Left ventricle myocardium superior (tissue), 1 donor: ENCODE results near the gene BIN1. TPM values are rescaled to one million over a fixed set of nuclear protein-coding genes. Genes with fewer than 3 reads are reported as not detected.

ENCODE experiments used
- ATAC-seq: fragments of 200-7000 bp; cut with Tn5 transposase; one replicate; pipeline ENCODE4 v1.9.1; 2020; ENCODE audit warnings: mild to moderate bottlenecking, moderate library complexity
- DNase-seq: peaks from one replicate; pipeline ENCODE4 v3.0.0-alpha.2; 2020
- intact Hi-C: fragments of 100-400 bp; cut with micrococcal nuclease; formaldehyde crosslinking; loops from one replicate; pipeline ENCODE4 v1.11.0; 2022
- long read RNA-seq: library from polyadenylated mRNA; unstranded; transcript quantifications from one replicate; pipeline ENCODE4 v2.0.0, GENCODE V29; 2021
- total RNA-seq: library from RNA; stranded (reverse); fragmentation: NEBNext Ultra II Directional; extraction: Animal tissue kit (Norgen Biotek cat#: 25700); gene quantifications from one replicate; pipeline ENCODE4 v1.2.1, GENCODE V29; 2021
- donor health status: DM: no; HTN: yes; CAD: no; lungs with severe emphysema.

BIN1 gene, protein sequence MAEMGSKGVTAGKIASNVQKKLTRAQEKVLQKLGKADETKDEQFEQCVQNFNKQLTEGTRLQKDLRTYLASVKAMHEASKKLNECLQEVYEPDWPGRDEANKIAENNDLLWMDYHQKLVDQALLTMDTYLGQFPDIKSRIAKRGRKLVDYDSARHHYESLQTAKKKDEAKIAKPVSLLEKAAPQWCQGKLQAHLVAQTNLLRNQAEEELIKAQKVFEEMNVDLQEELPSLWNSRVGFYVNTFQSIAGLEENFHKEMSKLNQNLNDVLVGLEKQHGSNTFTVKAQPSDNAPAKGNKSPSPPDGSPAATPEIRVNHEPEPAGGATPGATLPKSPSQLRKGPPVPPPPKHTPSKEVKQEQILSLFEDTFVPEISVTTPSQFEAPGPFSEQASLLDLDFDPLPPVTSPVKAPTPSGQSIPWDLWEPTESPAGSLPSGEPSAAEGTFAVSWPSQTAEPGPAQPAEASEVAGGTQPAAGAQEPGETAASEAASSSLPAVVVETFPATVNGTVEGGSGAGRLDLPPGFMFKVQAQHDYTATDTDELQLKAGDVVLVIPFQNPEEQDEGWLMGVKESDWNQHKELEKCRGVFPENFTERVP
- total RNA-seq: 15.0 TPM
- long read RNA-seq, transcript BIN1-204 (13 exons, 2,074 nt): minor isoform, 7 of 54 reads
- long read RNA-seq, transcript BIN1-211 (14 exons, 2,143 nt): major isoform, 27 of 54 reads
- long read RNA-seq, partial matches to known transcripts: 6 of 54 reads
- long read RNA-seq, other reads (novel, unspliced or antisense): 5 of 54 reads

DNA sequence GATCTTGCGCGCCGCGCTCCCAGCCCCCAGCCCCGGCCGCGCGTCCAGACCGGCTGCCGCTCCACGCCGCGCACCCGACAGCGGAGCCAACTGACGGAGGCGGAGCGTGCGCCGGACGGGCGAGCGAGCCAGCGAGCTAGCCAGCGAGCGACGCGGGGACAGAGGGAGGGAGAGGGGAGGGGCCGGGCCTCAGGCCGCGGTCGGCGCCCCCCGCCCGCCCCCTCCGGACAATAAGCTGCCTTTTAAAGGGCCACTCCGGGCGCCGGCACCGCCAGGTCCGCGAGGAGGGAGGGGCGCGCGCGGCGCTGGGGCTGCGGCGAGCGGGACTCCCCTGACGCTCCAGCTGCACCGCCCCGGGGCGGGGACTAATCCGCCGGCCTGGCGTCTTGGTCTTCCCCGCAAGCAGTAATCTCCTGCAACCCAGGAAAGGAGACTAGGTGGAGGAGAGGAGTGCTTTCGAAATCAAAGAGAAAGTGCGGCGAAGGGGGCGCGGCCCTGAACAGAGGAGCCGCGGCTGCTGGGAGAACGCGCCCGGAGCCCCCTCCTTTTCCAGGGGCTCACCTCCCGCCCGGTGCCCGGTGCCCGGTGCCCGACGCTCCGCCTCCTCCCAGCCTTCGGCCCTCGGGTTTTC, at the start of gene BIN1:
TSS of gene BIN1 (minus strand) at position 164 of the 631 bp plus-strand sequence. CDS start 211 bp downstream, outside the sequence.
- intact Hi-C loops: no loop called here
- DNase-seq: peak; percentile 94
- ATAC-seq: peak; percentile 93

- peak; percentile 93 for ATAC-seq
- intact Hi-C loops: no loop called here
- no peak for DNase-seq
Measured at GRCh38 chr2:127155947-127156346, 49.0 kb upstream of the BIN1 start.

- intact Hi-C loops: no loop called here
- no peak for DNase-seq
Measured at GRCh38 chr2:127155028-127155581, 48.2 kb upstream of the BIN1 start.

DNA sequence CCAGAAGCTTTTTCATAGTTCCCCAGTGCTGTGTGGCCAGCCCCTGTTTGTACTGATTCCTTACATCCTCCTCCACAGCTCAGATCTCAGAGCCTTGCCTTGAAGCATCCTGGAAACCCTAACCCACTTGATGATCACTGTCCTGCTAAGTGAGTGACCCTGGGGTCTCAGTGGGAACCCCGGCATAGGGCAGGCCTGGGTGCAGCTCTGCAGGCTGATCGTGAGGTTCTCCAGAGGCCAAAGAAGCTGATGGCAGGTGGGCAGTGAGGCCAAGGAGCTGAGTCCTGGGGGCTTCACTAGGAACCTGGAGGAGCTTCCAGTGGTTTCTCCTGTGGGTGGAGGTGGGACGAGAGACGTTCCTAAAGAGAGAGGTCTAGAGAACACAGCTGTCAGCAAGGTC, 47.4 kb upstream of the BIN1 start:
- no peak for DNase-seq
- intact Hi-C loops: no loop called here
- ATAC-seq: no peak

More at GRCh38 chr2:127155028-127155581, 48.2 kb upstream of the BIN1 start:
- peak; percentile 73 for ATAC-seq

- DNase-seq: no peak
- intact Hi-C loops: no loop called here
- ATAC-seq: no peak
Measured at GRCh38 chr2:127153691-127154158, 46.8 kb upstream of the BIN1 start.

GRCh38 chr2:127150996-127151395, 44.0 kb upstream of the BIN1 start:
- ATAC-seq (no peak), DNase-seq (no peak)
- intact Hi-C loops: no loop called here

DNA sequence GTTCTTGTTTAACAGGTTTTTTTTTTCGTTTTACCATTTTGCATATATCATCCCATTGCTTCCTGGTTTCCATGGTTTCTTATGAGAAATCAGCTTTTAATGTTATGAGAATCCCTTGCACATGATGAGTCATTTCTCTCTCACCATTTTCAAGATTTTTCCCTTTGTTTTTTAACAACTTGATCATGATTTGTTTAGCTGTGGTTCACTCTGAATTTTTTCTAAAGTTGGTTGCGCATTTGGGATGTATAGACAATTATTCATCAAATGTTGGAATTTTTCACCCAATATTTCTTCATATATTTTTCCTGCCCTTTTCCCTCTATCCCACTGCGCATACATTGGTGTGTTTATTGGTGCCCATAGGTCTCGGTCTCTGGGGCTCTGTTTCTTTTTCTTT, 42.4 kb upstream of the BIN1 start:
- no peak for DNase-seq
- intact Hi-C loops: no loop called here
- no peak for ATAC-seq

DNA sequence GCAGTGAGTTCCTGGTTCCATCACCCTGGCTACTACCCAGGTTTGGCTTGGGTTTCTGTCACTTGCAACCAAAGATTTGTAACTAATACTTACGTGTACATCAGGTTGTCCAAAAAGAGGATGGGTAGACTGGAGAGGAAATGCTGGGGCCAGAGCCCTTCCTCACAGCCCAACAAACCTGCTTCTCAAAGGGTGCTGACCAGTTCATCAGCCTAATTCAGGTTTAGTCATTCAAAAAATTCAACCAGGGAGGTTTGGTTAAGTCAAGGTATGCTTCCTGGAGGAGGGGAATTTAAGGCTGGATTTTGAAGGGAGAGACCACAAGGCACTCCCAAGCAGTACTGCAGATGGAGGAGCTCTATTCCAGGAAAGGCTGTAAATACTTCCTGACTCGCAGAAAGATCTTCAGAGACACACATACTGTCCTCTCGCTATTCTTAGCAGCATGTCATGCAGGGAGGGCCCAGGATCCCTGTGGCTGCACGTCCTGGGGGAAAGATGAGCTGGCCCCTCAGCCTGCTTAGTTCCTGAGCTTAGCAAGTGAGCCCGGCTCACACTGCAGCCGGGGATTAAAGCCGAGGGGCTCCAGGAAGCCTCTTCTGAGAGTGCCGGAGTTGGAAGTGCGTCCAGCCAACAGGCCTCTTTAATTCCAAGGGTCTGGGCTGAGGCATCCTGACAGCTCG, 40.0 kb upstream of the BIN1 start:
- intact Hi-C loops: no loop called here
- DNase-seq (no peak), ATAC-seq (peak; percentile 38)

GRCh38 chr2:127146071-127146725, 39.2 kb upstream of the BIN1 start:
- ATAC-seq (no peak), DNase-seq (no peak)
- intact Hi-C loops: no loop called here

- intact Hi-C loops: no loop called here
- no peak for DNase-seq
- ATAC-seq: no peak
Measured at GRCh38 chr2:127145280-127145895, 38.4 kb upstream of the BIN1 start.

GRCh38 chr2:127143841-127144782, 37.2 kb upstream of the BIN1 start:
- no peak for DNase-seq
- ATAC-seq: peak; percentile 60
- intact Hi-C loops: no loop called here

GRCh38 chr2:127142663-127143630, 36.0 kb upstream of the BIN1 start:
- intact Hi-C loops: no loop called here
- DNase-seq: no peak
- no peak for ATAC-seq

DNA sequence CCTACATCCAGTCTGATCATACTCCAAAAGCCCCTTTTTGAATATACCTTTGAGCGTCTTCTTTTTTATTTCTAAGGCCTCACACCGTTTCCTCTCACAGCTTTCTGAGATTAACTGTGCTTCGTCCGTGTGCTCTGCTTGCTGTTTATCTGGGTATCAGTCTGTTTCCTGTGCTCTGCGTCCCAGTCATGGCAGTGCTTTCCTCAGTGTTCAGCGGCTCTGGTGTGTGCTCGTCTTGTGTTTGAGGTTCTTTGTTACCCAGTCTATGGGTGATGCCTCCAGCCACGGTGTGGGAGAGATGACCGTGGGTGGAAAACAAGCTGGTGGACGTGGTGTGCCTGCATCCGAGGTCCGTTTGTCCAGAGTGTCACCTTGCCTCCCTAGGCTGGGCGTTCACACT, 33.6 kb upstream of the BIN1 start:
- no peak for DNase-seq
- intact Hi-C loops: no loop called here
- ATAC-seq: no peak

DNA sequence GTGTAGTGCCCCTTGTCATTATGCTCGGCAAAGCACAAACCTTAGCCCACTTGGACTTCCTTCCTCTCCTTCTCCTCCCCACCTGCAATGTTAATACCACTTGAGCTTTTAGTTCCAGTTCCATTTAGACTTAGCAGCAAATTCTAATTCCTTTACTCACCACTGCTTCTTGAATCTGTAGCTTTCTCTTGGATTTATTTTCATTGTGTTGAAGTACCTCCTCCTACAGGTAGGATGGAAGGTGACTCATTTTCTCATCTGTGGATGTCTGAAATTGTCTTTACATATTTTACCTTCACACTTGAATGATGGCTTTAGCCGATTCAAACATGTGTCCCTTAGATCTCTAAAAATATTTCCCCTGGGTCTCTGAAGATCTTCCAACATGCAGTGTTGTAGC, 32.8 kb upstream of the BIN1 start:
- ATAC-seq (no peak), DNase-seq (no peak)
- intact Hi-C loops: no loop called here

DNA sequence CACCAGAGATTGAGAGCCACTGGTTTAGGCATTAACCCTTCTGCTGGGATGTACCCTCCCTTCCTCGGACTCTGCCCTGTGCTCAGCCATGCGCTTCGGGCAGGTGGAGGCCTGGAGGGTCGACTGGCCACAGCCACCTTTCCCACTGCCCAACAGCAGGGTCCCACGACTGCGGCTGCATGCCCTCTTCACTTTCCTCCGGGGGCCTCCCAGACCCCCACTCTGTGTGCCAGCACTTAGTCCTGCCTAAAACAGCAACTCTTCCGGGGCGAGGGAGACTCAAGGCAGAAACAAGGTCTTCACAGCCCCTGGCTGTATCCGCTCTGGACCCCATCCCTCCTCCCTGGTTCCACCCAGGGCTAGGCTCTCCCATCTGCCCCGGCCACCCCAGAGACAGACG, 31.3 kb upstream of the BIN1 start:
- intact Hi-C loops: no loop called here
- no peak for DNase-seq
- ATAC-seq: no peak

DNA sequence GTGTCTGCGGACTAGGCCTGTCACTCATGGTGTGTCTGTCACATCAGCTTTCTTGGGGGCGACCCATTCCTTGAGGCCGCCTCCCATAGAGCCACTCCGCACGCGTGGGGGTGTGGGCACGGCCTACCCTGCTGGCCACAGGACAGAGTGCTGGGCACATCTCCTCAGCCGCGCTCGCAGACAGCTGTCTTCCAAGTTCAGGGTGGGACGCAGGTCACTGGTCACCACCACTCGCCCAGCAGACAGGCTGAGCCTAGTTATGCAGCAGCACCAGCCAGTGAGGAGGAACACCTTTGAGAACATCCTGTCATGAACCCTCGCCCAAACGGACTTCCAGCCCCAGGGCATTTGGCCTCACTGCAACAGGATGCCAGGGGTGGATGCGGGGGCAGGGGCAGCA, 30.8 kb upstream of the BIN1 start:
- no peak for DNase-seq
- no peak for ATAC-seq
- intact Hi-C loops: no loop called here
